ENCODE data around the gene MAP4K5. TPM values are rescaled to one million over a fixed set of nuclear protein-coding genes. Genes with fewer than 3 reads are reported as not detected.

Gene MAP4K5
- total RNA-seq, 3 donors from 2014 or later, result 108 to 165 (median 119) TPM

- Histone ChIP-seq H3K36me3 (no peaks in the 10 kb centered on the region), H3K27me3 (no peaks in the 10 kb centered on the region), H3K4me3 (no peak overlapping the region), H3K4me1 (no peaks in the 10 kb centered on the region), H3K9me3 (no peaks in the 10 kb centered on the region), H3K27ac (no peak overlapping the region)
- intact Hi-C loops (cut with DNase I; ENCODE audit: low total_unique reads), result no loop called here
- TF ChIP-seq POLR2A (IDR thresholded peaks at IDR 0.05), result no peak
- no peak for TF ChIP-seq POLR2AphosphoS5 (IDR thresholded peaks at IDR 0.05)
- TF ChIP-seq, protein P1, sequence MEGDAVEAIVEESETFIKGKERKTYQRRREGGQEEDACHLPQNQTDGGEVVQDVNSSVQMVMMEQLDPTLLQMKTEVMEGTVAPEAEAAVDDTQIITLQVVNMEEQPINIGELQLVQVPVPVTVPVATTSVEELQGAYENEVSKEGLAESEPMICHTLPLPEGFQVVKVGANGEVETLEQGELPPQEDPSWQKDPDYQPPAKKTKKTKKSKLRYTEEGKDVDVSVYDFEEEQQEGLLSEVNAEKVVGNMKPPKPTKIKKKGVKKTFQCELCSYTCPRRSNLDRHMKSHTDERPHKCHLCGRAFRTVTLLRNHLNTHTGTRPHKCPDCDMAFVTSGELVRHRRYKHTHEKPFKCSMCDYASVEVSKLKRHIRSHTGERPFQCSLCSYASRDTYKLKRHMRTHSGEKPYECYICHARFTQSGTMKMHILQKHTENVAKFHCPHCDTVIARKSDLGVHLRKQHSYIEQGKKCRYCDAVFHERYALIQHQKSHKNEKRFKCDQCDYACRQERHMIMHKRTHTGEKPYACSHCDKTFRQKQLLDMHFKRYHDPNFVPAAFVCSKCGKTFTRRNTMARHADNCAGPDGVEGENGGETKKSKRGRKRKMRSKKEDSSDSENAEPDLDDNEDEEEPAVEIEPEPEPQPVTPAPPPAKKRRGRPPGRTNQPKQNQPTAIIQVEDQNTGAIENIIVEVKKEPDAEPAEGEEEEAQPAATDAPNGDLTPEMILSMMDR (IDR thresholded peaks at IDR 0.05), result no peak
- DNase-seq (ENCODE audit: low spot score in 2 of 2), result no peak
These were observed 132.9 kb downstream of the MAP4K5 start for GRCh38 chr14:50399251-50400032.

DNA sequence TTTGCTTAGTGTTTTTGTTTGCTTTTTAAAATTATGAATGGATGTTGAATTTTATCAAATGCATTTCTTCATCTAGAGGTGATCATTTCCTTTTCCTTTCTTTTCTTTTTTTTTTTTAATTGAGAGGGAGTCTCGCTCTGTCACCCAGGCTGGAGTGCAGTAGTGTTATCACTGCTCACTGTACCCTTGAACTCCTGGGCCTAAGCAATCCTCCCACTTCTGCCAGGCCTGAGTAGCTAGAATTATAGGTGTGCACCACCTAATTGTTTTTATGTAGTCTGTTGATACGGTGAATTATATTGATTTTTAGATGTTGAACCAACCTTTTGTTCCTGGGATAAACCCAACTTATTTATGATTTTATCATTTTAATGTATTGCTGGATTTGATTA lies 134.2 kb downstream of the MAP4K5 start:
- TF ChIP-seq, protein P1 (IDR thresholded peaks at IDR 0.05), result no peak
- TF ChIP-seq POLR2AphosphoS5 (IDR thresholded peaks at IDR 0.05) (no peak), POLR2A (IDR thresholded peaks at IDR 0.05) (no peak)
- Histone ChIP-seq H3K27ac (no peak overlapping the region), H3K36me3 (no peaks in the 10 kb centered on the region), H3K4me1 (no peaks in the 10 kb centered on the region), H3K27me3 (no peaks in the 10 kb centered on the region), H3K9me3 (no peaks in the 10 kb centered on the region), H3K4me3 (no peak overlapping the region)
- intact Hi-C loops (cut with DNase I; ENCODE audit: low total_unique reads), result no loop called here
- no peak for DNase-seq (ENCODE audit: low spot score in 2 of 2)

GRCh38 chr14:50397390-50398188 lies 134.8 kb downstream of the MAP4K5 start:
- no peaks in the 10 kb centered on the region for H3K27me3 ChIP-seq
- H3K4me1 ChIP-seq, result no peaks in the 10 kb centered on the region
- intact Hi-C loops (cut with DNase I; ENCODE audit: low total_unique reads), result no loop called here
- DNase-seq (ENCODE audit: low spot score in 2 of 2), result no peak
- peak overlapping the region; percentile 74 to 79 for H3K27ac ChIP-seq
- H3K36me3 ChIP-seq, result no peaks in the 10 kb centered on the region
- TF ChIP-seq POLR2A (IDR thresholded peaks at IDR 0.05) (no peak), POLR2AphosphoS5 (IDR thresholded peaks at IDR 0.05) (no peak)
- TF ChIP-seq, protein P1 (IDR thresholded peaks at IDR 0.05), result no peak
- H3K4me3 ChIP-seq, result peak overlapping the region; percentile 54 to 77 (median 77)
- H3K9me3 ChIP-seq, result no peaks in the 10 kb centered on the region

GRCh38 chr14:50396631-50397389 lies 135.6 kb downstream of the MAP4K5 start, which contains the start of gene CDKL1:
TSS of gene CDKL1 (minus strand) at chr14:50396881. CDS start at chr14:50395868, 1,013 bp downstream.
- intact Hi-C loops (cut with DNase I; ENCODE audit: low total_unique reads), result no loop called here
- Histone ChIP-seq H3K4me3 (peak within 1 kb of the TSS; percentile 54 to 77 (median 77)), H3K4me1 (no peaks in the 10 kb centered on the region), H3K36me3 (no peaks in the 10 kb centered on the region), H3K27ac (peak within 1 kb of the TSS; percentile 74 to 79), H3K27me3 (no peaks in the 10 kb centered on the region), H3K9me3 (no peaks in the 10 kb centered on the region)
- peak; percentile 29 to 57 for DNase-seq (ENCODE audit: low spot score in 2 of 2)
- TF ChIP-seq, protein P1 (IDR thresholded peaks at IDR 0.05), result no peak
- TF ChIP-seq POLR2A (IDR thresholded peaks at IDR 0.05) (no peak), POLR2AphosphoS5 (IDR thresholded peaks at IDR 0.05) (peak in 1 of 3 donors; percentile 7)

All from breast epithelium (tissue), 4 donors.